GM18502 (cell line): Measurements from ENCODE around the gene SLC25A10.

ENCODE experiments used
- ATAC-seq: cut with Tn5 transposase; IDR thresholded peaks from one replicate; pipeline ENCODE4 v1.9.1; 2021; ENCODE audit warnings: mild to moderate bottlenecking; ENCODE audit not compliant: unreplicated experiment, poor library complexity

The SLC25A10 gene

GRCh38 chr17:81741049-81741593 is 29.0 kb downstream of the SLC25A10 start:
- ATAC-seq, result no peak

DNA sequence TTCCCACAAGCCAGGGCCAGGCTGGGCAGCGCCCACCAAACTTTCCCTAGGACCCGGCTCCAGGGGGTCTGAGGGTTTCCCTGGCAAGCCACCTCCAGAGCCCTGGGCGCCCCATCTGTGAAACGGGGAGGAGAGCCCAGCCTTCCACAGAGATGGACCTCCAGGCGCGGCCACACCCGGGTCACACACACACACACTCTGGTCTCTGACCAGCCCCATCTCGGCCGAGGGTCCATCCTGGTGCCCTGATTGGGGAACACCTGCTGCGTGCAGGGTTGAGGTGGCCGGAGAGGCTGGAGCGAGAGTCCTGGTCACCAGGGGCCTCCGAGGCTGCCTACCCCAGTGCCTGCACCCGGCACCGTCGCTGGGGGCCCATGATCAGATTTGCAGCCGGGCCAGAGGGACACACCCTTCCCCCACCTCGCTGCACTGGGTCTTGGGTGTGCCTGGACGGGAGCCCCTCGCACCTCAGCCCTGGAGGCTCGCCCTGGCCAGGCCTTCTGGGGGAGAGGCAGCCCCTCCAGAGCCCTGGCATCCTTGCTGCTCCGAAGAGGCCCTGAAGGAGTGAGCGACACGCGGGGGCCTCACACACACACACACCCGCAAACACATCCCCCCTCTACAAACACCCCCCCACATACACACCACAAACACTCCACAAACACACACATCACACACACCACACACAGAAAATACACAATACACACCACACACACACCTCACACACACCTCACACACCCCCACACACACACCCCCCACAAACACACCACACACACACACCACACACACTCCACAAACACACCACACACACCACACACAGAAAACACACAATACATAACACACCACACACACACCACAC is 29.7 kb downstream of the SLC25A10 start:
- ATAC-seq, result no peak
